Naive B cell (primary cell): ENCODE results near the gene NAV2. TPM values are rescaled to one million over a fixed set of nuclear protein-coding genes. Genes with fewer than 3 reads are reported as not detected.

ENCODE experiments used
- ATAC-seq, 2 donors: fragments of 150-1000 bp; cut with Tn5 transposase; 2 replicates each; pipeline ENCODE4 v1.10.0; 2021; ENCODE audit warnings: low read depth in 2 of 2, mild to moderate bottlenecking in 2 of 2, moderate library complexity in 2 of 2
- DNase-seq: peaks from one replicate; pipeline ENCODE4 v3.0.0; 2022
- H3K27ac Mint-ChIP-seq, 6 donors: one replicate each; pipeline ENCODE4 v1.8.0; 2020 to 2022; ENCODE audit warnings: mild to moderate bottlenecking in 6 of 6, mixed read lengths in 6 of 6, moderate library complexity in 5 of 6, inconsistent platforms in 2 of 6
- H3K27me3 Mint-ChIP-seq, 3 donors: one replicate each; pipeline ENCODE4 v1.8.0; 2021 to 2022; ENCODE audit warnings: mixed read lengths in 3 of 3, mild to moderate bottlenecking in 1 of 3
- H3K36me3 Mint-ChIP-seq, 2 donors: one replicate each; pipeline ENCODE4 v1.8.0; 2020 to 2022; ENCODE audit warnings: mixed read lengths in 2 of 2, inconsistent platforms in 1 of 2, mild to moderate bottlenecking in 1 of 2
- H3K4me1 Mint-ChIP-seq, 3 donors: one replicate each; pipeline ENCODE4 v1.8.0; 2020 to 2022; ENCODE audit warnings: mixed read lengths in 3 of 3, inconsistent platforms in 1 of 3, mild to moderate bottlenecking in 1 of 3, moderate library complexity in 1 of 3
- H3K4me3 Mint-ChIP-seq, 8 donors: one replicate each; pipeline ENCODE4 v1.8.0; 2020 to 2022; ENCODE audit warnings: mild to moderate bottlenecking in 8 of 8, mixed read lengths in 8 of 8, moderate library complexity in 8 of 8, inconsistent platforms in 2 of 8
- H3K9me3 Mint-ChIP-seq, 7 donors: one replicate each; pipeline ENCODE4 v1.8.0; 2020 to 2022; ENCODE audit warnings: mixed read lengths in 7 of 7, mild to moderate bottlenecking in 5 of 7, inconsistent platforms in 2 of 7, moderate library complexity in 1 of 7
- polyA plus RNA-seq, 6 donors: library from polyadenylated mRNA; unstranded; fragments of 300-500 nt; fragmentation: Illumina TruSeq; gene quantifications; one replicate each; pipeline ENCODE4 v1.2.3, GENCODE V29; 2021; ENCODE audit warnings: low read depth in 6 of 6

NAV2 gene
- polyA plus RNA-seq, 6 donors from 2014 or later = 0.90 to 3.2 (median 0.94) TPM; not detected in 3

GRCh38 chr11:19714387-19715363, 2.0 kb downstream of the NAV2 start:
- Mint-ChIP-seq H3K27ac (no peak overlapping the region), H3K4me1 (peaks cover 23 to 27% (median 25%) of the 10 kb centered on the region in 3 donors), H3K36me3 (peaks cover 0 to 8% of the 10 kb centered on the region in 2 donors), H3K9me3 (no peaks in the 10 kb centered on the region), H3K27me3 (peaks cover 31 to 68% (median 53%) of the 10 kb centered on the region in 3 donors), H3K4me3 (peak overlapping the region; percentile 85 to 95 (median 90))
- DNase-seq (no peak), ATAC-seq (no peak)

- no peak overlapping the region for H3K27ac Mint-ChIP-seq
- peaks cover 27 to 68% (median 51%) of the 10 kb centered on the region in 3 donors for H3K27me3 Mint-ChIP-seq
- no peaks in the 10 kb centered on the region for H3K9me3 Mint-ChIP-seq
- peaks cover 0 to 8% of the 10 kb centered on the region in 2 donors for H3K36me3 Mint-ChIP-seq
- DNase-seq (no peak), ATAC-seq (no peak)
- peaks cover 23 to 27% (median 25%) of the 10 kb centered on the region in 3 donors for H3K4me1 Mint-ChIP-seq
- peak overlapping the region in 4 of 8 donors; percentile 42 to 87 (median 74) for H3K4me3 Mint-ChIP-seq
These were observed 2.7 kb downstream of the NAV2 start for GRCh38 chr11:19715373-19715772.

- peak overlapping the region in 1 of 8 donors; percentile 22 for H3K4me3 Mint-ChIP-seq
- no peaks in the 10 kb centered on the region for H3K9me3 Mint-ChIP-seq
- H3K4me1 Mint-ChIP-seq = peaks cover 11 to 17% (median 16%) of the 10 kb centered on the region in 3 donors
- H3K36me3 Mint-ChIP-seq = peaks cover 0 to 8% of the 10 kb centered on the region in 2 donors
- peaks cover 34 to 57% (median 40%) of the 10 kb centered on the region in 3 donors for H3K27me3 Mint-ChIP-seq
- H3K27ac Mint-ChIP-seq = no peak overlapping the region
- no peak for ATAC-seq
- DNase-seq = no peak
These were observed 5.4 kb downstream of the NAV2 start for GRCh38 chr11:19718051-19718450.

- H3K4me3 Mint-ChIP-seq = no peak overlapping the region
- DNase-seq = no peak
- no peaks in the 10 kb centered on the region for H3K9me3 Mint-ChIP-seq
- peaks cover 6 to 11% (median 8%) of the 10 kb centered on the region in 3 donors for H3K4me1 Mint-ChIP-seq
- no peak overlapping the region for H3K27ac Mint-ChIP-seq
- H3K27me3 Mint-ChIP-seq = peaks cover 31 to 48% (median 32%) of the 10 kb centered on the region in 3 donors
- ATAC-seq = no peak
- H3K36me3 Mint-ChIP-seq = peaks cover 0 to 8% of the 10 kb centered on the region in 2 donors
These were observed 6.3 kb downstream of the NAV2 start for GRCh38 chr11:19718951-19719350.

- ATAC-seq (no peak), DNase-seq (no peak)
- Mint-ChIP-seq H3K4me1 (peaks cover 0 to 3% (median 2%) of the 10 kb centered on the region in 3 donors), H3K27me3 (peaks cover 22 to 38% (median 23%) of the 10 kb centered on the region in 3 donors), H3K4me3 (no peak overlapping the region), H3K36me3 (peaks cover 0 to 7% of the 10 kb centered on the region in 2 donors), H3K27ac (no peak overlapping the region), H3K9me3 (no peaks in the 10 kb centered on the region)
These were observed 7.3 kb downstream of the NAV2 start for GRCh38 chr11:19719960-19720359.

GRCh38 chr11:19721176-19721575, 8.5 kb downstream of the NAV2 start:
- DNase-seq (no peak), ATAC-seq (no peak)
- Mint-ChIP-seq H3K27me3 (peaks cover 10 to 26% (median 22%) of the 10 kb centered on the region in 3 donors), H3K4me1 (no peaks in the 10 kb centered on the region), H3K36me3 (no peaks in the 10 kb centered on the region), H3K4me3 (no peak overlapping the region), H3K27ac (no peak overlapping the region), H3K9me3 (no peaks in the 10 kb centered on the region)

GRCh38 chr11:19722702-19723101, 10.1 kb downstream of the NAV2 start:
- H3K4me1 Mint-ChIP-seq = no peaks in the 10 kb centered on the region
- peaks cover 0 to 15% (median 11%) of the 10 kb centered on the region in 3 donors for H3K27me3 Mint-ChIP-seq
- H3K4me3 Mint-ChIP-seq = no peak overlapping the region
- no peaks in the 10 kb centered on the region for H3K36me3 Mint-ChIP-seq
- no peak overlapping the region for H3K27ac Mint-ChIP-seq
- DNase-seq (no peak), ATAC-seq (no peak)
- H3K9me3 Mint-ChIP-seq = no peaks in the 10 kb centered on the region

GRCh38 chr11:19723572-19724342, 11.1 kb downstream of the NAV2 start:
- Mint-ChIP-seq H3K27ac (no peak overlapping the region), H3K4me1 (no peaks in the 10 kb centered on the region), H3K9me3 (no peaks in the 10 kb centered on the region), H3K36me3 (no peaks in the 10 kb centered on the region), H3K4me3 (no peak overlapping the region), H3K27me3 (peaks cover under 1 to 20% (median 19%) of the 10 kb centered on the region in 3 donors)
- DNase-seq (no peak), ATAC-seq (no peak)

- Mint-ChIP-seq H3K4me1 (no peaks in the 10 kb centered on the region), H3K27me3 (peaks cover 6 to 25% (median 24%) of the 10 kb centered on the region in 3 donors), H3K36me3 (no peaks in the 10 kb centered on the region), H3K4me3 (no peak overlapping the region), H3K27ac (no peak overlapping the region), H3K9me3 (no peaks in the 10 kb centered on the region)
- DNase-seq (no peak), ATAC-seq (no peak)
These were observed 12.1 kb downstream of the NAV2 start for GRCh38 chr11:19724765-19725164.

- no peak overlapping the region for H3K27ac Mint-ChIP-seq
- no peak overlapping the region for H3K4me3 Mint-ChIP-seq
- H3K4me1 Mint-ChIP-seq = no peaks in the 10 kb centered on the region
- ATAC-seq (no peak), DNase-seq (no peak)
- H3K27me3 Mint-ChIP-seq = peaks cover 6 to 26% (median 26%) of the 10 kb centered on the region in 3 donors
- H3K36me3 Mint-ChIP-seq = no peaks in the 10 kb centered on the region
- H3K9me3 Mint-ChIP-seq = no peaks in the 10 kb centered on the region
These were observed 12.9 kb downstream of the NAV2 start for GRCh38 chr11:19725379-19726079.

- H3K4me3 Mint-ChIP-seq = no peak overlapping the region
- DNase-seq = no peak
- no peak for ATAC-seq
- H3K27ac Mint-ChIP-seq = no peak overlapping the region
- H3K4me1 Mint-ChIP-seq = no peaks in the 10 kb centered on the region
- H3K27me3 Mint-ChIP-seq = peaks cover 6 to 35% (median 26%) of the 10 kb centered on the region in 3 donors
- H3K36me3 Mint-ChIP-seq = no peaks in the 10 kb centered on the region
- H3K9me3 Mint-ChIP-seq = no peaks in the 10 kb centered on the region
These were observed 14.6 kb downstream of the NAV2 start for GRCh38 chr11:19727246-19727645.

- Mint-ChIP-seq H3K9me3 (no peaks in the 10 kb centered on the region), H3K36me3 (no peaks in the 10 kb centered on the region), H3K4me1 (no peaks in the 10 kb centered on the region), H3K27me3 (peaks cover 6 to 35% (median 19%) of the 10 kb centered on the region in 3 donors), H3K27ac (no peak overlapping the region), H3K4me3 (no peak overlapping the region)
- no peak for DNase-seq
- ATAC-seq = no peak
These were observed 15.8 kb downstream of the NAV2 start for GRCh38 chr11:19728436-19728835.

GRCh38 chr11:19729141-19729540, 16.5 kb downstream of the NAV2 start:
- H3K27me3 Mint-ChIP-seq = peaks cover 6 to 40% (median 24%) of the 10 kb centered on the region in 3 donors
- H3K36me3 Mint-ChIP-seq = no peaks in the 10 kb centered on the region
- no peak overlapping the region for H3K4me3 Mint-ChIP-seq
- no peak for DNase-seq
- H3K27ac Mint-ChIP-seq = peak overlapping the region in 1 of 6 donors; percentile 39
- H3K4me1 Mint-ChIP-seq = no peaks in the 10 kb centered on the region
- ATAC-seq = no peak
- no peaks in the 10 kb centered on the region for H3K9me3 Mint-ChIP-seq
